ENCODE data around the gene DRP2. TPM values are rescaled to one million over a fixed set of nuclear protein-coding genes. Genes with fewer than 3 reads are reported as not detected.

Gene DRP2
- total RNA-seq, 1 experiment from 2014 or later: 0.04 TPM

DNA sequence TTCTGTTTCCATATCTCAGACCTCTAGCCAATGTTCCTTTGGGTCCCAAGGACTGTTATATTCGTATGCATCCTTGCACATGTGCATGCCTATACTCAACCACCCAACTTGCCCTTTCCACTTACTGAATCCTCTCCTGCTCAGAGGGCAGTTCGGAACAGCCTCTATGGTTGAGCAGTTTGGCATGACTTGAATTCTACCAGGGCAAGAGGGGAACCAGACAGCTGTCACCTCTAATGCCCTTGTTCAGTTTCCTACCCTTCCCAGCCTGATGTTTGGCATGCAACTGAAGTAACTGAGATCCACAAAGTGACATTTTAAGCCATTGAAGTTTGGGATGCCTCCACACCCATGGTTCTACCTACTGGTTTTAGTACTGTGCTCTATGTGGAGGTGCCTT lies 17.5 kb downstream of the DRP2 start:
- Mint-ChIP-seq H3K9me3 (peaks cover 62 to 66% of the 10 kb centered on the region in 2 experiments), H3K4me3 (no peak overlapping the region), H3K27me3 (ENCODE audit: low read depth) (peaks cover 1% of the 10 kb centered on the region; the same call in 1 of the 2 replicates), H3K36me3 (ENCODE audit: insufficient read depth in 1 of 3, low read depth in 3 of 3) (peaks cover 0 to 2% (median 0%) of the 10 kb centered on the region in 3 experiments; a peak in 2 of 7 replicates), H3K4me1 (peaks cover 3 to 6% of the 10 kb centered on the region in 2 experiments; a peak in 3 of 4 replicates), H3K27ac (no peak overlapping the region)
- Histone ChIP-seq H3K14ac (ENCODE audit: insufficient read depth, low read length) (no peak overlapping the region), H4K8ac (replicated peaks; ENCODE audit: insufficient read length, low read depth, low read length) (no peak overlapping the region), H3K18ac (ENCODE audit: insufficient read length, low read depth, low read length) (no peak overlapping the region), H4K20me1 (ENCODE audit: control insufficient read depth, insufficient read depth, insufficient read length) (no peaks in the 10 kb centered on the region), H3K27ac (ENCODE audit: insufficient read length, low read depth, low read length) (no peak overlapping the region), H3K23me2 (ENCODE audit: insufficient read length, low read depth, low read length, poor library complexity, severe bottlenecking) (no peaks in the 10 kb centered on the region), H3K9ac (ENCODE audit: extremely low read depth, insufficient read length, low read length) (no peak overlapping the region), H3K4me2 (ENCODE audit: insufficient read depth, insufficient read length, low read length) (no peak overlapping the region), H2BK15ac (ENCODE audit: low read depth, low read length) (no peak overlapping the region), H3K79me1 (ENCODE audit: insufficient read depth, low read depth, low read length, poor library complexity, severe bottlenecking) (no peaks in the 10 kb centered on the region), H2AFZ (ENCODE audit: low read length) (no peak overlapping the region), H2BK5ac (ENCODE audit: insufficient read length, low read length) (no peak overlapping the region), H4K91ac (ENCODE audit: insufficient read length, low read depth, low read length) (no peak overlapping the region), H4K5ac (ENCODE audit: insufficient read length, low read depth, low read length) (no peak overlapping the region), H3K79me2 (ENCODE audit: insufficient read depth, low read length) (no peaks in the 10 kb centered on the region), H3K23ac (ENCODE audit: insufficient read length, low read depth, low read length) (no peak overlapping the region), H2BK120ac (ENCODE audit: low read depth, low read length, poor library complexity, severe bottlenecking) (no peak overlapping the region), H2AK5ac (ENCODE audit: insufficient read length, low read length) (no peak overlapping the region), H3K27me3 (ENCODE audit: insufficient read depth, low read length) (no peaks in the 10 kb centered on the region), H2BK12ac (ENCODE audit: insufficient read length, low read depth, low read length) (no peak overlapping the region), H3K56ac (ENCODE audit: insufficient read length, low read depth, low read length) (no peak overlapping the region), H3K9me3 (ENCODE audit: control insufficient read depth, low read depth, low read length) (peaks cover 45% of the 10 kb centered on the region), H2BK20ac (ENCODE audit: low read depth, low read length, poor library complexity, severe bottlenecking) (no peak overlapping the region), H3K4ac (ENCODE audit: low read depth, low read length) (no peak overlapping the region), H3T11ph (ENCODE audit: low read length) (no peak overlapping the region), H3K4me1 (ENCODE audit: insufficient read depth, low read length) (no peaks in the 10 kb centered on the region)
- no CpG with 5 or more reads among the region's 2 CpGs for WGBS (ENCODE audit: extremely low coverage, insufficient read length, low lambda C conversion rate)
- DNase-seq: no peak
- TF ChIP-seq, protein P1, sequence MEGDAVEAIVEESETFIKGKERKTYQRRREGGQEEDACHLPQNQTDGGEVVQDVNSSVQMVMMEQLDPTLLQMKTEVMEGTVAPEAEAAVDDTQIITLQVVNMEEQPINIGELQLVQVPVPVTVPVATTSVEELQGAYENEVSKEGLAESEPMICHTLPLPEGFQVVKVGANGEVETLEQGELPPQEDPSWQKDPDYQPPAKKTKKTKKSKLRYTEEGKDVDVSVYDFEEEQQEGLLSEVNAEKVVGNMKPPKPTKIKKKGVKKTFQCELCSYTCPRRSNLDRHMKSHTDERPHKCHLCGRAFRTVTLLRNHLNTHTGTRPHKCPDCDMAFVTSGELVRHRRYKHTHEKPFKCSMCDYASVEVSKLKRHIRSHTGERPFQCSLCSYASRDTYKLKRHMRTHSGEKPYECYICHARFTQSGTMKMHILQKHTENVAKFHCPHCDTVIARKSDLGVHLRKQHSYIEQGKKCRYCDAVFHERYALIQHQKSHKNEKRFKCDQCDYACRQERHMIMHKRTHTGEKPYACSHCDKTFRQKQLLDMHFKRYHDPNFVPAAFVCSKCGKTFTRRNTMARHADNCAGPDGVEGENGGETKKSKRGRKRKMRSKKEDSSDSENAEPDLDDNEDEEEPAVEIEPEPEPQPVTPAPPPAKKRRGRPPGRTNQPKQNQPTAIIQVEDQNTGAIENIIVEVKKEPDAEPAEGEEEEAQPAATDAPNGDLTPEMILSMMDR (conservative IDR thresholded peaks at IDR 0.05): no peak

All from H9 (cell line).